Measurements from ENCODE around the gene HEMK1.
A peak's percentile ranks its signal among the peaks of the same experiment; 100 is the strongest.

HEMK1 gene

GRCh38 chr3:50549226-50549625 is 20.1 kb upstream of the HEMK1 start:
- no peak for TF ChIP-seq ZFX (IDR thresholded peaks at IDR 0.05)
- no peak for TF ChIP-seq CTCF (conservative IDR thresholded peaks at IDR 0.05)
- H3K27ac ChIP-seq: no peak overlapping the region

GRCh38 chr3:50550079-50550736 is 19.1 kb upstream of the HEMK1 start:
- H3K27ac ChIP-seq: no peak overlapping the region
- no peak for TF ChIP-seq ZFX (IDR thresholded peaks at IDR 0.05)
- TF ChIP-seq CTCF (conservative IDR thresholded peaks at IDR 0.05): peak; percentile 82

GRCh38 chr3:50551054-50551659 is 18.2 kb upstream of the HEMK1 start:
- H3K27ac ChIP-seq: no peak overlapping the region
- TF ChIP-seq CTCF (conservative IDR thresholded peaks at IDR 0.05) (no peak), ZFX (IDR thresholded peaks at IDR 0.05) (no peak)

- H3K27ac ChIP-seq: no peak overlapping the region
- TF ChIP-seq ZFX (IDR thresholded peaks at IDR 0.05): no peak
- no peak; the same call in 1 of the 2 replicates for TF ChIP-seq CTCF (conservative IDR thresholded peaks at IDR 0.05)
These were observed 17.5 kb upstream of the HEMK1 start for GRCh38 chr3:50551681-50552435.

GRCh38 chr3:50552598-50552997 is 16.7 kb upstream of the HEMK1 start:
- H3K27ac ChIP-seq: no peak overlapping the region
- no peak for TF ChIP-seq CTCF (conservative IDR thresholded peaks at IDR 0.05)
- no peak for TF ChIP-seq ZFX (IDR thresholded peaks at IDR 0.05)

- H3K27ac ChIP-seq: no peak overlapping the region
- TF ChIP-seq CTCF (conservative IDR thresholded peaks at IDR 0.05) (no peak), ZFX (IDR thresholded peaks at IDR 0.05) (no peak)
These were observed 14.8 kb upstream of the HEMK1 start for GRCh38 chr3:50554553-50554952.

- H3K27ac ChIP-seq: no peak overlapping the region
- TF ChIP-seq CTCF (conservative IDR thresholded peaks at IDR 0.05): no peak
- no peak for TF ChIP-seq ZFX (IDR thresholded peaks at IDR 0.05)
These were observed 12.2 kb upstream of the HEMK1 start for GRCh38 chr3:50557106-50557505.
